Endothelial cell of umbilical vein (primary cell): ENCODE results near the gene UCN3. TPM values are rescaled to one million over a fixed set of nuclear protein-coding genes. Genes with fewer than 3 reads are reported as not detected.

Experiments used
- BruUV-seq: library from RNA; stranded (reverse); fragments of 400-500 nt; replicated peaks from 2 replicates; lab custom pipeline; 2021; lab: Mats Ljungman, UMichigan
- CTCF ChIA-PET: fragments of 300-600, 350-600 bp; sonication (Branson Sonifier 250); formaldehyde crosslinking; loops from one replicate; lab custom pipeline; 2021; ENCODE audit warnings: antibody characterized with exemption, inconsistent platforms; lab: Charles Lee
- POLR2A ChIA-PET: fragments of 300-600, 350-600 bp; sonication (Branson Sonifier 250); formaldehyde crosslinking; loops from one replicate; lab custom pipeline; 2021; ENCODE audit warnings: antibody characterized with exemption, inconsistent platforms; lab: Charles Lee
- DNase-seq: peaks from one replicate; pipeline ENCODE4 v3.0.0-alpha.2; 2011; ENCODE audit warnings: low read depth, low spot score
- FAIRE-seq: peaks from 2 replicates; lab custom pipeline; 2011; peaks lifted over from hg19 to GRCh38; lab: Jason Lieb, UNC
- H2AFZ ChIP-seq: 2 replicates; pipeline ENCODE4 v1.6.0; 2012; ENCODE audit warnings: low read depth, low read length, control low read depth, inconsistent platforms
- H3K27ac ChIP-seq: 2 replicates; pipeline ENCODE4 v1.5.1; 2011; ENCODE audit warnings: low read depth, mild to moderate bottlenecking, control low read depth, low read length, moderate library complexity; ENCODE audit not compliant: insufficient read depth
- H3K27me3 ChIP-seq, 2 experiments: 2 replicates each; pipeline versions ENCODE4 v1.6.0 to v1.6.1; 2011; ENCODE audit warnings: low read length in 2 of 2, mixed read lengths in 1 of 2; ENCODE audit not compliant: control insufficient read depth in 2 of 2, insufficient read depth in 2 of 2
- H3K36me3 ChIP-seq, 2 experiments: 2 replicates in 1 of 2; 3 replicates in 1 of 2; pipeline ENCODE4 v1.5.1; 2011; ENCODE audit warnings: low read length in 2 of 2, mild to moderate bottlenecking in 1 of 2, moderate library complexity in 1 of 2; ENCODE audit not compliant: control insufficient read depth in 2 of 2, insufficient read depth in 2 of 2; ENCODE audit errors: extremely low read depth in 1 of 2
- H3K4me1 ChIP-seq: 3 replicates; pipeline ENCODE4 v1.5.1; 2011; ENCODE audit warnings: mild to moderate bottlenecking, low read length; ENCODE audit not compliant: control insufficient read depth, insufficient read depth; ENCODE audit errors: extremely low read depth
- H3K4me2 ChIP-seq: 2 replicates; pipeline ENCODE4 v1.6.1; 2011; ENCODE audit warnings: low read length, control low read depth, mixed read lengths; ENCODE audit not compliant: insufficient read depth
- H3K4me3 ChIP-seq, 3 experiments: fragments of 200-600 bp in 1 of 3; sonication (generic), shearing (Covaris generic) in 1 of 3; replicated peaks in 1 of 3; 2 replicates each; pipeline ENCODE4 v1.5.1; 2011 to 2016; ENCODE audit warnings: control low read depth in 3 of 3, low read length in 3 of 3, mild to moderate bottlenecking in 2 of 3, inconsistent platforms in 1 of 3, low read depth in 1 of 3, moderate library complexity in 1 of 3; ENCODE audit not compliant: insufficient read depth in 1 of 3
- H3K79me2 ChIP-seq: 2 replicates; pipeline ENCODE4 v1.6.0; 2012; ENCODE audit warnings: low read length, inconsistent platforms; ENCODE audit not compliant: control insufficient read depth, insufficient read depth
- H3K9ac ChIP-seq: replicated peaks from 2 replicates; pipeline ENCODE3; 2011; ENCODE audit warnings: low read length, control low read depth; ENCODE audit not compliant: insufficient read depth; ENCODE audit errors: extremely low read depth
- H3K9me1 ChIP-seq: replicated peaks from 3 replicates; pipeline ENCODE4 v1.6.0; 2011; ENCODE audit warnings: mild to moderate bottlenecking, low read length; ENCODE audit not compliant: control insufficient read depth, insufficient read depth; ENCODE audit errors: extremely low read depth
- H3K9me3 ChIP-seq: replicated peaks from 2 replicates; pipeline ENCODE4 v1.5.1; 2012; ENCODE audit warnings: low read length, inconsistent platforms; ENCODE audit not compliant: control insufficient read depth, insufficient read depth
- H4K20me1 ChIP-seq: replicated peaks from 2 replicates; pipeline ENCODE3; 2011; ENCODE audit warnings: mild to moderate bottlenecking, low read length; ENCODE audit not compliant: control insufficient read depth, insufficient read depth; ENCODE audit errors: extremely low read depth
- EZH2 ChIP-seq: IDR thresholded peaks from 2 replicates; pipeline ENCODE4 v1.6.1; 2012; ENCODE audit warnings: borderline replicate concordance, low read depth, mild to moderate bottlenecking, moderate library complexity, low read length, inconsistent platforms; ENCODE audit not compliant: severe bottlenecking
- FOS ChIP-seq: IDR thresholded peaks from 2 replicates; pipeline ENCODE4 v1.6.1; 2011; ENCODE audit warnings: mild to moderate bottlenecking, low read length, moderate library complexity, borderline replicate concordance; ENCODE audit not compliant: insufficient read depth
- GATA2 ChIP-seq: IDR thresholded peaks from 2 replicates; pipeline ENCODE4 v1.7.0; 2011; ENCODE audit warnings: low read depth, mild to moderate bottlenecking, moderate library complexity, mixed read lengths, low read length; ENCODE audit not compliant: insufficient read length, insufficient read depth
- JUN ChIP-seq: IDR thresholded peaks from 2 replicates; pipeline ENCODE4 v1.6.1; 2011; ENCODE audit warnings: borderline replicate concordance, low read depth; ENCODE audit not compliant: insufficient read length, insufficient read depth
- MYC ChIP-seq: IDR thresholded peaks from one replicate; pipeline ENCODE4 v1.6.1; 2011; ENCODE audit warnings: mild to moderate bottlenecking, low read depth, low read length
- POLR2A ChIP-seq: IDR thresholded peaks from 2 replicates; pipeline ENCODE4 v1.6.1; 2012; ENCODE audit warnings: low read depth, mild to moderate bottlenecking, control low read depth, low read length
- POLR2AphosphoS5 ChIP-seq: IDR thresholded peaks from 2 replicates; pipeline ENCODE4 v1.6.1; 2012; ENCODE audit warnings: low read depth, mild to moderate bottlenecking, control low read depth, low read length, moderate library complexity; ENCODE audit not compliant: insufficient read depth
- dilution Hi-C: fragments of 300-500 bp; cut with MboI; formaldehyde crosslinking; loops from one replicate; pipeline ENCODE4 v1.15.0; 2019; ENCODE audit warnings: low sequenced_read_pairs; ENCODE audit not compliant: extremely low pct_ligation_motif_present
- intact Hi-C: fragments of 100-400 bp; cut with micrococcal nuclease; formaldehyde crosslinking; loops from one replicate; pipeline ENCODE4 v1.10.0; 2022
- polyA plus RNA-seq, 4 experiments: library from polyadenylated mRNA; depleted of rRNA in 3 of 4; stranded (reverse) in 3 of 4; unstranded in 1 of 4; fragments of >200 nt; gene quantifications; 2 replicates each; pipeline versions ENCODE4 v1.2.1 to v1.2.3, GENCODE V29; 2011 to 2012; ENCODE audit warnings: missing spikeins in 1 of 4
- total RNA-seq: library from RNA; stranded (reverse); gene quantifications from 2 replicates; pipeline ENCODE4 v1.2.3, GENCODE V29; 2021
- TF ChIP-seq, protein P1 (sequence below), 2 donors: IDR thresholded peaks; 1 replicate in 1 of 2; 2 replicates in 1 of 2; pipeline ENCODE4 v1.5.1; 2011; ENCODE audit warnings: low read length in 2 of 2, mild to moderate bottlenecking in 2 of 2, moderate library complexity in 2 of 2, control low read depth in 1 of 2, inconsistent platforms in 1 of 2, low read depth in 1 of 2; ENCODE audit not compliant: insufficient read depth in 1 of 2; ENCODE audit errors: extremely low read depth in 1 of 2
- TF ChIP-seq, protein P2 (sequence below): IDR thresholded peaks from 2 replicates; pipeline ENCODE4 v1.6.1; 2011; ENCODE audit not compliant: insufficient read depth, insufficient read length

UCN3 gene
- total and polyA plus RNA-seq, 2 donors (not counting 3 experiments of a cell fraction or from before 2014, with no cell fraction given): not detected

DNA sequence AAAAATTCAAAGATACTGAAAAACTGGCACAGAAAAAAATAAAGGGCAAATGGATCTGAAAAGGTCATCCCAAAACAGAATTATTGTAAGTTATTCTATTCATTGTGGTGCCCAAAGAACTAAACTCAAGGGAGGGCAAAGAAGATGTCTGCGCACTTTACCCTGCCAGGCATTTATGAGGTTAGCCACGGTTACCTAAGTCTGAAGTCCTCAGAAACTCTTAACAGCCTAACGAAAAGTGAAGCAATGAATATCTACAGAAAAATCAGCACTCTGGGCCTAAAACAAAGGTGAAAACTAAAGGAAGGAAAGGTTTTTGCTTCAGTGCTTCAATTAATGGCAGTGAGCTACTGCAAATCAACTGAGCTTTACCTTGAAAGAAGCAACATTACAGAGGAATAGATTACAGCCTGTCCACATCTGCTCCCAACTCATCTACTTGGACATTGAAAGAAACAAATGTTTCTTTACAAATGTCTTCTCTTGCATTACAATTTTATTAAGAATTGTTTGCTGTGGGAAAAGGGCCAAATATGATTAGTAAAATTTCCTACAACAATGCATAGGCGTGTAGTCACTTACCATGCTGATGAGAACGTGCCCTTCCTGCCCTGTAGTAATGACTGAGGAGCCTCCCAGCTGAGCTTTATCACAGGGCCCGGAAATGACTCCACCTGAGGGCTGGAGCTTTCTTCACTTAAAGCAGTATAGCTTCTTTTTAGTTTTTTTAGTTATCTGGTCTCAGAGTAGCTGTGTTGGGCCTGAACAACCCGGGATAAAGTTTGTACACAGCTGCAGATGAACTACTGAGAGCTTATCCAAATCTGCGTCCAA lies 39.7 kb downstream of the UCN3 start, which contains the start of gene TUBAL3:
Gene TUBAL3, minus strand, starts transcription at position 621 of the 834 bp plus-strand sequence. Its CDS starts 36 bp downstream, at position 585.
- H3K4me3 ChIP-seq: no peak within 1 kb of the TSS
- CTCF ChIA-PET: interaction anchor here (0.8 to 2.5 kb wide), 3 partner anchors 21 to 555 kb away, joined by 3 to 7 read pairs (median 4); no protein-coding TSS in a partner anchor

DNA sequence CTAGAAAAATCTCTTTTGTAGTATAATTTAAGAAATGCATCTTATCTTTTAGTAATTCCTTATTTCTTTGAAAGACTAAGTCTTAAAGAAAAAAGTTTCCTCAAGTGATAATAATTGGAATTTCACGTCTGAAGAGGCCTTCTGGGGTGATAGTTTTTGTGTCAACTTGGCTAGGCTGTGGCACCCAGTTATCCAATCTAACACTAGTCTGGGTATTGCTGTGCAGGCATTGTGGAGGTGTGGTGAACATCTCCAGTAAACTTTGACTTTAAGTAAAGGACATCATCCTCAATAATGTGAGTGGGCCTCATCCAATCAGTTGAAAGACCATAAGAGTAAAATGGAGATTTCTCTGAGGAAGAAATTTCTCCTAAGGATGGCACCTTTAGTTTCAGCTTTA lies 42.2 kb downstream of the UCN3 start:
- Histone ChIP-seq H3K4me1 (peaks cover 8% of the 10 kb centered on the region), H3K79me2 (no peaks in the 10 kb centered on the region), H3K27me3 (peaks cover 0 to 3% of the 10 kb centered on the region in 2 experiments), H4K20me1 (no peaks in the 10 kb centered on the region), H3K4me2 (no peak overlapping the region), H3K4me3 (no peak overlapping the region), H3K9me3 (no peaks in the 10 kb centered on the region), H3K9me1 (no peaks in the 10 kb centered on the region), H3K27ac (no peak overlapping the region), H3K36me3 (no peaks in the 10 kb centered on the region), H3K9ac (no peak overlapping the region), H2AFZ (no peak overlapping the region)
- no TSS peak for BruUV-seq
- TF ChIP-seq GATA2 (no peak), FOS (no peak), MYC (no peak), JUN (no peak), EZH2 (no peak), POLR2A (no peak), POLR2AphosphoS5 (no peak)
- TF ChIP-seq, protein P1, sequence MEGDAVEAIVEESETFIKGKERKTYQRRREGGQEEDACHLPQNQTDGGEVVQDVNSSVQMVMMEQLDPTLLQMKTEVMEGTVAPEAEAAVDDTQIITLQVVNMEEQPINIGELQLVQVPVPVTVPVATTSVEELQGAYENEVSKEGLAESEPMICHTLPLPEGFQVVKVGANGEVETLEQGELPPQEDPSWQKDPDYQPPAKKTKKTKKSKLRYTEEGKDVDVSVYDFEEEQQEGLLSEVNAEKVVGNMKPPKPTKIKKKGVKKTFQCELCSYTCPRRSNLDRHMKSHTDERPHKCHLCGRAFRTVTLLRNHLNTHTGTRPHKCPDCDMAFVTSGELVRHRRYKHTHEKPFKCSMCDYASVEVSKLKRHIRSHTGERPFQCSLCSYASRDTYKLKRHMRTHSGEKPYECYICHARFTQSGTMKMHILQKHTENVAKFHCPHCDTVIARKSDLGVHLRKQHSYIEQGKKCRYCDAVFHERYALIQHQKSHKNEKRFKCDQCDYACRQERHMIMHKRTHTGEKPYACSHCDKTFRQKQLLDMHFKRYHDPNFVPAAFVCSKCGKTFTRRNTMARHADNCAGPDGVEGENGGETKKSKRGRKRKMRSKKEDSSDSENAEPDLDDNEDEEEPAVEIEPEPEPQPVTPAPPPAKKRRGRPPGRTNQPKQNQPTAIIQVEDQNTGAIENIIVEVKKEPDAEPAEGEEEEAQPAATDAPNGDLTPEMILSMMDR (IDR thresholded peaks at IDR 0.05; ENCODE audit: extremely low read depth in 1 of 2, insufficient read depth in 1 of 2, low read depth in 1 of 2, low read length in 2 of 2): no peak
- TF ChIP-seq, protein P2, sequence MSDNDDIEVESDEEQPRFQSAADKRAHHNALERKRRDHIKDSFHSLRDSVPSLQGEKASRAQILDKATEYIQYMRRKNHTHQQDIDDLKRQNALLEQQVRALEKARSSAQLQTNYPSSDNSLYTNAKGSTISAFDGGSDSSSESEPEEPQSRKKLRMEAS: no peak
- ChIA-PET POLR2A (no interaction called here), CTCF (no interaction called here)
- no peak for DNase-seq
- dilution Hi-C loops (no loop called here), intact Hi-C loops (no loop called here)
- FAIRE-seq: no peak

More for the DNA sequence above, 39.7 kb downstream of the UCN3 start, which contains the start of gene TUBAL3:
- Histone ChIP-seq H3K9me1 (no peaks in the 10 kb centered on the region), H3K27me3 (peaks cover 0 to 3% of the 10 kb centered on the region in 2 experiments), H2AFZ (peak within 1 kb of the TSS; percentile 21), H3K9ac (no peak within 1 kb of the TSS), H4K20me1 (no peaks in the 10 kb centered on the region), H3K4me1 (peaks cover 8% of the 10 kb centered on the region), H3K27ac (no peak within 1 kb of the TSS), H3K36me3 (no peaks in the 10 kb centered on the region), H3K79me2 (no peaks in the 10 kb centered on the region), H3K9me3 (no peaks in the 10 kb centered on the region), H3K4me2 (no peak within 1 kb of the TSS)
- dilution Hi-C loops (no loop called here), intact Hi-C loops (no loop called here)
- no TSS peak for BruUV-seq
- peak; percentile 71 for FAIRE-seq
- TF ChIP-seq, protein P2: no peak
- TF ChIP-seq FOS: peak; percentile 53
- TF ChIP-seq POLR2AphosphoS5: peak; percentile 27
- TF ChIP-seq EZH2: no peak
- no peak for TF ChIP-seq POLR2A
- TF ChIP-seq MYC: no peak
- no peak for TF ChIP-seq JUN
- POLR2A ChIA-PET: no interaction called here
- DNase-seq: peak; percentile 52
